Right cardiac atrium (tissue), 5 donors: Measurements from ENCODE around the gene PDZRN3. TPM values are rescaled to one million over a fixed set of nuclear protein-coding genes. Genes with fewer than 3 reads are reported as not detected.

Source experiments
- ATAC-seq, 2 donors: fragments of 200-7000 bp; cut with Tn5 transposase; one replicate each; pipeline versions ENCODE4 v1.8.0 to v1.9.1; 2020; ENCODE audit warnings: moderate library complexity in 2 of 2, mild to moderate bottlenecking in 1 of 2
- DNase-seq, 3 donors: peaks; one replicate each; pipeline ENCODE4 v3.0.0-alpha.2; 2020
- H3K27ac ChIP-seq: one replicate; pipeline ENCODE4 v1.5.1; 2013; ENCODE audit warnings: mild to moderate bottlenecking, low read length, control low read depth, moderate library complexity
- H3K27me3 ChIP-seq: one replicate; pipeline ENCODE4 v1.6.1; 2013; ENCODE audit not compliant: control insufficient read depth, insufficient read depth
- H3K4me1 ChIP-seq: one replicate; pipeline ENCODE4 v1.6.1; 2013; ENCODE audit warnings: low read length; ENCODE audit not compliant: control insufficient read depth, insufficient read depth
- H3K4me3 ChIP-seq: one replicate; pipeline ENCODE4 v1.5.1; 2013; ENCODE audit warnings: low read length, control low read depth
- H3K9me3 ChIP-seq: one replicate; pipeline ENCODE4 v1.6.1; 2013; ENCODE audit warnings: low read length; ENCODE audit not compliant: control insufficient read depth
- WGBS: extraction: QIAGEN DNeasy Blood & Tissue Kit; methylation state at CpG from one replicate; pipeline ENCODE4 v1.1.7; 2013; 5-methylcytosine and 5-hydroxymethylcytosine counted together
- intact Hi-C, 4 donors: fragments of 100-400 bp; cut with DNase I; formaldehyde crosslinking; loops; one replicate each; pipeline versions ENCODE4 v1.11.0 to v1.14.0; 2022 to 2023
- long read RNA-seq, 4 donors: library from polyadenylated mRNA; unstranded; transcript quantifications; one replicate each; pipeline ENCODE4 v2.0.0, GENCODE V29; 2020 to 2021
- polyA plus RNA-seq: library from polyadenylated mRNA; stranded (reverse); fragments of 200-250 nt; gene quantifications from one replicate; pipeline ENCODE4 v1.2.3, GENCODE V29; 2013
- total RNA-seq, 4 donors: library from RNA; stranded (reverse); fragmentation: NEBNext Ultra II Directional; extraction: Animal tissue kit (Norgen Biotek cat#: 25700); gene quantifications; one replicate each; pipeline ENCODE4 v1.2.1, GENCODE V29; 2021
- donor health status: healthy with polysubstance abuse.
- donor health status: DM: no; HTN: yes; CAD: no.
- donor health status: DM: no; HTN: no; CAD: no.
- donor health status: DM: no; HTN: yes; CAD: no; lungs with severe emphysema.
- donor health status: DM: yes; HTN: yes; CAD: no.

PDZRN3 gene
- total RNA-seq: 10 to 100 TPM; 49.8 to 96.5 (median 71.0) TPM
- polyA plus RNA-seq: 53.6 TPM
- long read RNA-seq, donor 1, full-length matches to known transcripts: 80 of 161 reads
- long read RNA-seq, donor 1, partial matches to known transcripts: 13 of 161 reads
- long read RNA-seq, donor 1, other reads (novel, unspliced or antisense): 68 of 161 reads
- long read RNA-seq, donor 2, full-length matches to known transcripts: 67 of 114 reads
- long read RNA-seq, donor 2, partial matches to known transcripts: 3 of 114 reads
- long read RNA-seq, donor 2, other reads (novel, unspliced or antisense): 44 of 114 reads
- long read RNA-seq, donor 3, full-length matches to known transcripts: 87 of 172 reads
- long read RNA-seq, donor 3, partial matches to known transcripts: 9 of 172 reads
- long read RNA-seq, donor 3, other reads (novel, unspliced or antisense): 76 of 172 reads
- long read RNA-seq, donor 4, full-length matches to known transcripts: 51 of 86 reads
- long read RNA-seq, donor 4, partial matches to known transcripts: 2 of 86 reads
- long read RNA-seq, donor 4, other reads (novel, unspliced or antisense): 33 of 86 reads

GRCh38 chr3:73624821-73625665 lies at the start of gene PDZRN3:
Gene PDZRN3 (minus strand): TSS chr3:73624941.
- DNase-seq: peak; percentile 61 to 86 (median 85)
- peak within 1 kb of the TSS; percentile 53 for H3K4me3 ChIP-seq
- 2% methylated on average over 55 of the region's 55 CpGs for WGBS
- H3K9me3 ChIP-seq: no peaks in the 10 kb centered on the region
- intact Hi-C loops: loop anchor here (5.0 to 10.0 kb wide), 6 partner anchors 100 to 220 kb away; no protein-coding TSS in a partner anchor
- H3K4me1 ChIP-seq: peaks cover 1% of the 10 kb centered on the region
- H3K27me3 ChIP-seq: no peaks in the 10 kb centered on the region
- ATAC-seq: peak; percentile 59 to 68
- H3K27ac ChIP-seq: peak within 1 kb of the TSS; percentile 90

DNA sequence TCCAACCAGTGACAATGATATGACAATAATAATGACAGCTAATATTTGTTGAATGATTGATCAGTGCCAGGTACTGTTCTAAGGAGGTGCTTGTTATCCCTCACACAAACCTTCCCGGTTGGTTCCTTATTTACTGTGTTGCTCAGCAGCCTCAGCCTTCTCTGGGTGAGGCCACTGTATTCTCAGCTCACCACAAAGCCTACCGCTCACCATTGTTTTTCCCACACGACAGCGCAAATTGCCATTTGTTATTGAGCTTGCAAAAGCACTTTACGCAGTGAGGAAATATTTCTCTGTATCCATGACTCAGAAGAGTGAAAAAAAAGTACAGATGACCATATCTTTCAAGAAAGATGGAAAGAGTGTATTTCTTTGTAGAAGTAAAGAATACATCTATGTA lies 49.5 kb upstream of the PDZRN3 start:
- Histone ChIP-seq H3K4me3 (no peak overlapping the region), H3K4me1 (no peaks in the 10 kb centered on the region), H3K9me3 (no peaks in the 10 kb centered on the region), H3K27me3 (no peaks in the 10 kb centered on the region), H3K27ac (no peak overlapping the region)
- ATAC-seq (no peak), DNase-seq (no peak)
- intact Hi-C loops: no loop called here
- WGBS: 72% methylated on average over 5 of the region's 5 CpGs

DNA sequence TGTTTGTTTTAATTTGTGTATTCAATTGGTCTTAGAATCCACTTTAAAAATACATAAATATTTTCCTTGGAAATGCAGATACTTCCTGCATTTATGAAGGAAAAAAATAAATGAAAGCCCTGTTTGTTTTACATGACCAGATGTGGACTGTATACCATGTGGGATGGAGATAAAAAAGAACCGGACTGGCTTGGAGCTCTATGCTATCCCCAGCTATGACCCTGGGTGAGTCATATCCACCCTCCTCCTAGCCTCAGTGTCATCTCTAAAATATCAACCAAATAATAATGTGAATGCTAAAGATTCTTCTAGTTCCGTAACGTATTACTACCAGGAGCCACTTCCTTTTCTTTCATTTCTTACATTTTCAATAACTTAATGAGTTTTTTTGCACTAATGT lies 44.5 kb upstream of the PDZRN3 start:
- intact Hi-C loops: no loop called here
- no peak overlapping the region for H3K27ac ChIP-seq
- no peak for DNase-seq
- 49% methylated on average over 3 of the region's 3 CpGs for WGBS
- no peaks in the 10 kb centered on the region for H3K27me3 ChIP-seq
- H3K4me1 ChIP-seq: peaks cover 2% of the 10 kb centered on the region
- no peak overlapping the region for H3K4me3 ChIP-seq
- no peak for ATAC-seq
- no peaks in the 10 kb centered on the region for H3K9me3 ChIP-seq

DNA sequence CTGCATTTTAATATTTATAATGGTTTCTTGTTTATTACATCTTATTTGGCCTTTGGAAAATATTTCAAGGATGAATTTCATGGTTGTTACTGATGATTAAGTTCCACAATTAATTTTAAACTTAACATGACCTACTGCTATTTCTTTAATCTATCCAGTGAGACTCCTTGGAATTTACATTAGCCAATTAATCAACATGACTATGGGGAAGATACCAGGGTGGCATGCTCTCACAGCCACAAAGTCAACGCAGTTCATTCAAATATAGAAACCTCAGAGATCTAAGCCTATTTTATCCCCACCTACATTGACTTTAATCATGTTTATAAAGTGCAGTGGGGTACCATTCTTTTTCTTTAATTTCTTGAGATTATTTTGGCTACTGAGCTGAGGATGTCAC lies 43.6 kb upstream of the PDZRN3 start:
- Histone ChIP-seq H3K4me3 (no peak overlapping the region), H3K27me3 (no peaks in the 10 kb centered on the region), H3K9me3 (no peaks in the 10 kb centered on the region), H3K4me1 (peaks cover 2% of the 10 kb centered on the region), H3K27ac (no peak overlapping the region)
- intact Hi-C loops: no loop called here
- DNase-seq (no peak), ATAC-seq (no peak)
- WGBS: 76% methylated on average over 1 of the region's 1 CpG

GRCh38 chr3:73667889-73668288 lies 43.1 kb upstream of the PDZRN3 start:
- 56% methylated on average over 3 of the region's 3 CpGs for WGBS
- ATAC-seq: no peak
- Histone ChIP-seq H3K27me3 (no peaks in the 10 kb centered on the region), H3K4me3 (no peak overlapping the region), H3K27ac (no peak overlapping the region), H3K4me1 (peaks cover 2% of the 10 kb centered on the region), H3K9me3 (no peaks in the 10 kb centered on the region)
- DNase-seq: no peak
- intact Hi-C loops: no loop called here

- no peak overlapping the region for H3K4me3 ChIP-seq
- H3K4me1 ChIP-seq: peaks cover 2% of the 10 kb centered on the region
- ATAC-seq (no peak), DNase-seq (no peak)
- 72% methylated on average over 2 of the region's 2 CpGs for WGBS
- no peaks in the 10 kb centered on the region for H3K27me3 ChIP-seq
- H3K9me3 ChIP-seq: no peaks in the 10 kb centered on the region
- intact Hi-C loops: no loop called here
- no peak overlapping the region for H3K27ac ChIP-seq
Measured at GRCh38 chr3:73665286-73665685, 40.5 kb upstream of the PDZRN3 start.

DNA sequence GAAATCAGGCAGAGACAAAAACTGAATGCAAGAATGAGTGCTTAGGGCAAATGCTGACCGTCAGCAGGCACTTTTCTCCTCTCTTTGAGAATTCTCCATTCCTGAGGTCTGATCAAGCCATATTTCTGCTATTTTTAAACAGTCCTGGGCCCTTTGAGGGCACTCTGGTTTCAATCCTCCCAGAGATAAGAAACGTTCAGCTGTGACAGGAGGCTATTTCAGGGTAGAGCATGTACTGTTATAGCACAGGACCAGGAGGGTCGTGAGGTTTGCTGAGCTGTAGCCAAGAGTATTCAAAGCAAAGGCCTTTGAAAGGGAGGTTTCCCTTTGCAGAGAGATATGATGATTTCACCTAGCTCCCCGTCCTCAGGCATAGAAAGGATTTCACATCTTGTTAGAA lies 39.6 kb upstream of the PDZRN3 start:
- no peaks in the 10 kb centered on the region for H3K9me3 ChIP-seq
- no peak overlapping the region for H3K27ac ChIP-seq
- 30% methylated on average over 4 of the region's 4 CpGs for WGBS
- DNase-seq (no peak), ATAC-seq (peak in 1 of 2 donors; percentile 43)
- intact Hi-C loops: no loop called here
- no peak overlapping the region for H3K4me3 ChIP-seq
- H3K4me1 ChIP-seq: peaks cover 2% of the 10 kb centered on the region
- no peaks in the 10 kb centered on the region for H3K27me3 ChIP-seq

DNA sequence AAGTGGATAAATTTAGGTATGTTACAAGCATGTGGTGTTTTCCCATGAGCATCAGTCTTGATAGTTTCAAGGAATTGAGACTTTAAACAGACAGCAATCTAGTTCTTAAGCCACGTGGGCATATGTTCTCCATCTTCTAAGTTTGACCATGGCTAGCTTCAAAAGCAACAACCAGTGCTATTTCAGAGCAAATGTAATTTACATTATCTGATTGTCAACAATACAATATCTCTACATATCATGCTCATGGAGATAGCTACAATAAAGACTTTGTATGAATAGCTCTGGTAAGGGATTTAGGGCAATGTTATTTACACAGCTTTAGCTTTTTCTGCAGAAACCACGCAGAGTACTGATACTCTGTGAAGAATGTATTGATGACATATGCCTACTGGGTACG lies 38.8 kb upstream of the PDZRN3 start:
- no peak overlapping the region for H3K4me3 ChIP-seq
- H3K9me3 ChIP-seq: no peaks in the 10 kb centered on the region
- DNase-seq (no peak), ATAC-seq (no peak)
- intact Hi-C loops: no loop called here
- WGBS: 80% methylated on average over 3 of the region's 3 CpGs
- no peak overlapping the region for H3K27ac ChIP-seq
- peaks cover 2% of the 10 kb centered on the region for H3K4me1 ChIP-seq
- H3K27me3 ChIP-seq: no peaks in the 10 kb centered on the region

GRCh38 chr3:73661265-73661664 lies 36.5 kb upstream of the PDZRN3 start:
- Histone ChIP-seq H3K27me3 (no peaks in the 10 kb centered on the region), H3K27ac (no peak overlapping the region), H3K4me1 (peaks cover 2% of the 10 kb centered on the region), H3K4me3 (no peak overlapping the region), H3K9me3 (no peaks in the 10 kb centered on the region)
- DNase-seq: no peak
- no peak for ATAC-seq
- intact Hi-C loops: no loop called here

DNA sequence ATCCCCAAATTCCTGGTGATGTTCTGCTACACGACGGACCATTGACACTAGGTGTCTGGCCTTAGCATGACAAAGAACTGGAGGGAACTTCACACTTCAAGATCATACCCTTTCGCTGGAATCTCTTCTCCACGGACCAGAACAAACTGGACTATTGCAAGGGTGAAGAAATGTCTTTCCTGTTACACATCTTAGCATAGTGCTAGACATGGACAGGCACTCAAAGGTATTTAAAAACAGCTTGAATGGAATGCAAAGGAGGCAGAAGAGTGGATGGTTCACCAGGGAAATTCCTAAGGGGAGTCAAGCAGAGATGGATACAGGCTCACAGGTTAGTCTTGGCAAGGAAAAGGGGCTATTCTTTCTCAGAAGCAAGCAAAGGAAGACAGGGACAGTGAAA lies 33.5 kb upstream of the PDZRN3 start:
- H3K4me1 ChIP-seq: no peaks in the 10 kb centered on the region
- intact Hi-C loops: no loop called here
- H3K9me3 ChIP-seq: no peaks in the 10 kb centered on the region
- DNase-seq (no peak), ATAC-seq (no peak)
- 69% methylated on average over 4 of the region's 4 CpGs for WGBS
- no peak overlapping the region for H3K4me3 ChIP-seq
- no peaks in the 10 kb centered on the region for H3K27me3 ChIP-seq
- H3K27ac ChIP-seq: no peak overlapping the region

DNA sequence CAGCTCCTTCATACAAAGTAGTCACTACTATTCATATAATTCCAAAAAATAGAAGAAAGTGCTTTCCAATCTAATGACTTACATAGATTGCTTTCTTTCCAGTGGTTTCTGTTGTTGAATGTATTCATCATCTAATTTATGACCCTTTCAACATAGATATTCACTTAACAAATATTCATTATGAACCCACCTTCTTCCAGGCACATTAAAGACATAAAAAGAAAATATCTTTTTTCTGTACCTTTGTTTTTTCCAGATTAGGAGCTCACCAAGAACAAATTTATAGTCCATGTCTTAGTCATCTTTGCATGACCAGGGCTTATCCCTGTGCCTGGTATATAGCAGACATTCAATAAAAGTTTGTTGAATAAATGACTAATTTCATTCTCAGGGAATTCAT lies 32.4 kb upstream of the PDZRN3 start:
- Histone ChIP-seq H3K9me3 (no peaks in the 10 kb centered on the region), H3K4me1 (no peaks in the 10 kb centered on the region), H3K27me3 (no peaks in the 10 kb centered on the region), H3K4me3 (no peak overlapping the region), H3K27ac (no peak overlapping the region)
- intact Hi-C loops: no loop called here
- ATAC-seq: no peak
- DNase-seq: no peak
